Smooth muscle cell (in vitro differentiated cells): ENCODE data around the gene CRACR2B. TPM values are rescaled to one million over a fixed set of nuclear protein-coding genes. Genes with fewer than 3 reads are reported as not detected.

Source experiments
- DNase-seq: peaks from one replicate; lab custom pipeline; 2025; ENCODE audit not compliant: unreplicated experiment; lab: John Stamatoyannopoulos, UW
- H2AFZ ChIP-seq: fragments of 200-600 bp; sonication (generic); 2 replicates; pipeline ENCODE4 v1.6.0; 2016; ENCODE audit warnings: antibody characterized with exemption, low read depth, mild to moderate bottlenecking
- H3F3A ChIP-seq: fragments of 200-600 bp; sonication (generic); 2 replicates; pipeline ENCODE4 v1.6.0; 2017; ENCODE audit warnings: antibody characterized with exemption, low read depth
- H3K27ac ChIP-seq: fragments of 200-600 bp; sonication (generic); 2 replicates; pipeline ENCODE4 v1.5.1; 2016; ENCODE audit warnings: low read depth, mild to moderate bottlenecking
- H3K27me3 ChIP-seq: fragments of 200-600 bp; sonication (generic); 2 replicates; pipeline ENCODE4 v1.6.1; 2016; ENCODE audit warnings: low read depth, mild to moderate bottlenecking
- H3K36me3 ChIP-seq: fragments of 200-600 bp; sonication (generic); 2 replicates; pipeline ENCODE4 v1.5.1; 2016; ENCODE audit warnings: low read depth
- H3K4me1 ChIP-seq: fragments of 200-600 bp; sonication (generic); 2 replicates; pipeline ENCODE4 v1.5.1; 2016; ENCODE audit warnings: low read depth
- H3K4me2 ChIP-seq: fragments of 200-600 bp; sonication (generic); 2 replicates; pipeline ENCODE4 v1.6.0; 2016; ENCODE audit warnings: mild to moderate bottlenecking
- H3K4me3 ChIP-seq: fragments of 200-600 bp; sonication (generic); 2 replicates; pipeline ENCODE4 v1.5.1; 2016; ENCODE audit warnings: mild to moderate bottlenecking
- H3K79me2 ChIP-seq: fragments of 200-600 bp; sonication (generic); 2 replicates; pipeline ENCODE4 v1.6.0; 2016; ENCODE audit warnings: low read depth, mild to moderate bottlenecking
- H3K9ac ChIP-seq: fragments of 200-600 bp; sonication (generic); 2 replicates; pipeline ENCODE4 v1.6.0; 2016; ENCODE audit warnings: low read depth
- H3K9me3 ChIP-seq: fragments of 200-600 bp; sonication (generic); replicated peaks from 2 replicates; pipeline ENCODE4 v1.5.1; 2016; ENCODE audit warnings: low read depth
- H4K20me1 ChIP-seq: fragments of 200-600 bp; sonication (generic); 2 replicates; pipeline ENCODE4 v1.6.0; 2016; ENCODE audit warnings: low read depth
- WGBS: methylation state at CpG from one replicate; pipeline ENCODE4 v1.1.7; 2016; ENCODE audit warnings: low lambda C conversion rate; 5-methylcytosine and 5-hydroxymethylcytosine counted together
- polyA plus RNA-seq: library from polyadenylated mRNA; unstranded; fragments of >200 nt; fragmentation: Nextera tagmentation; extraction: Ambion mirVana; gene quantifications from 2 replicates; pipeline ENCODE4 v1.2.1, GENCODE V29; 2016
- total RNA-seq: library from RNA; depleted of rRNA; stranded (reverse); fragments of >200 nt; gene quantifications from 2 replicates; pipeline ENCODE4 v1.2.3, GENCODE V29; 2014
- TF ChIP-seq, protein P1 (sequence below): fragments of 200-600 bp; sonication (generic); IDR thresholded peaks from 2 replicates; pipeline ENCODE4 v1.5.1; 2017; ENCODE audit warnings: borderline replicate concordance, mild to moderate bottlenecking, antibody characterized with exemption; ENCODE audit not compliant: insufficient read depth, poor library complexity, severe bottlenecking

CRACR2B gene
- total and polyA plus RNA-seq, 2 experiments from 2014 or later: 0.10 to 0.36 TPM

- H3K27ac ChIP-seq: no peak overlapping the region
- DNase-seq: no peak
- no peak overlapping the region for H2AFZ ChIP-seq
- TF ChIP-seq, protein P1, sequence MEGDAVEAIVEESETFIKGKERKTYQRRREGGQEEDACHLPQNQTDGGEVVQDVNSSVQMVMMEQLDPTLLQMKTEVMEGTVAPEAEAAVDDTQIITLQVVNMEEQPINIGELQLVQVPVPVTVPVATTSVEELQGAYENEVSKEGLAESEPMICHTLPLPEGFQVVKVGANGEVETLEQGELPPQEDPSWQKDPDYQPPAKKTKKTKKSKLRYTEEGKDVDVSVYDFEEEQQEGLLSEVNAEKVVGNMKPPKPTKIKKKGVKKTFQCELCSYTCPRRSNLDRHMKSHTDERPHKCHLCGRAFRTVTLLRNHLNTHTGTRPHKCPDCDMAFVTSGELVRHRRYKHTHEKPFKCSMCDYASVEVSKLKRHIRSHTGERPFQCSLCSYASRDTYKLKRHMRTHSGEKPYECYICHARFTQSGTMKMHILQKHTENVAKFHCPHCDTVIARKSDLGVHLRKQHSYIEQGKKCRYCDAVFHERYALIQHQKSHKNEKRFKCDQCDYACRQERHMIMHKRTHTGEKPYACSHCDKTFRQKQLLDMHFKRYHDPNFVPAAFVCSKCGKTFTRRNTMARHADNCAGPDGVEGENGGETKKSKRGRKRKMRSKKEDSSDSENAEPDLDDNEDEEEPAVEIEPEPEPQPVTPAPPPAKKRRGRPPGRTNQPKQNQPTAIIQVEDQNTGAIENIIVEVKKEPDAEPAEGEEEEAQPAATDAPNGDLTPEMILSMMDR: no peak
- peaks cover 50% of the 10 kb centered on the region for H4K20me1 ChIP-seq
- no peaks in the 10 kb centered on the region for H3K36me3 ChIP-seq
- peak overlapping the region; percentile 85 for H3K4me2 ChIP-seq
- peaks cover 59% of the 10 kb centered on the region for H3K27me3 ChIP-seq
- H3K9ac ChIP-seq: no peak overlapping the region
- WGBS: 3% methylated on average over 58 of the region's 78 CpGs
- H3K79me2 ChIP-seq: peaks cover 17% of the 10 kb centered on the region
- H3K9me3 ChIP-seq: no peaks in the 10 kb centered on the region
- peaks cover 44% of the 10 kb centered on the region for H3K4me1 ChIP-seq
- H3K4me3 ChIP-seq: peak overlapping the region; percentile 43
- H3F3A ChIP-seq: peaks cover 10% of the 10 kb centered on the region
These were observed 2.8 kb downstream of the CRACR2B start for GRCh38 chr11:830295-831117.

DNA sequence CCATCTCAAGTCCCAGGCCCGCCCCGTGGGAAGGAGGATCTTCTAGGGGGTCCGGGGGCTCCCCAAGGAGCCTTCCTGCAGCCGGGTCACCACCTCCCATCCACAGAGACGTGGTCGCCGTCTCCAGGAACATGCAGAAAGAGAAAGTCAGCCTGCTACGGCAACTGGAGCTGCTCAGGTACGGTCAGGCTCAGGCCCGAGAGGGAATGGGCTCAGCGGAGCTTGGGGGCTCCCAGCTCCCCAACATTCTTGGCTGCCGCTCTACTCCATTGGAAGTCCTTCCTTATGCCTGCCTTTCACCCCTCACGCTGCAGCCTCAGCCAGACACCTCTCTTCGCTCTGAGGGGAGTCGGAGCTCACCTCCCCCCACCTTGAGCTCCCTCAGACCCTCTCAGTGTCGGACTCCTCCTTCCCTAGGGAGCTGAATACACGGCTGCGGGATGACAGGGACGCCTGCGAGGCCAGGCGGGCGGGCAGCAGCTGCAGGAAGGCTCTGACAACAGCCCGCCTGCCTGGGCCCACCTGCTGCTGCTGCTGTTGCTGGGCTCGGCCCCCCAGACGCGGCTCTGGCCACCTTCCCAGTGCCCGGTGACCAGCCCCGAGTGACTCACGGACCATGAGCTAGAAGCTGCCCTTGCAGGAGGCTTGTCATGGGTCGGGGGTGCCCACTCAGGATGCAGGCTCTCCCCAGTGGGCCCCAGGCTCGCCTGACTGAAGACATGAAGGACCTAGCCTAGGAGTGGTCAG, 3.6 kb downstream of the CRACR2B start:
- no peak for DNase-seq
- Histone ChIP-seq H3K9me3 (no peaks in the 10 kb centered on the region), H3K27me3 (peaks cover 51% of the 10 kb centered on the region), H3K4me2 (peak overlapping the region; percentile 95), H3K4me1 (peaks cover 44% of the 10 kb centered on the region), H4K20me1 (peaks cover 57% of the 10 kb centered on the region), H3K4me3 (no peak overlapping the region), H3K9ac (no peak overlapping the region), H3F3A (peaks cover 10% of the 10 kb centered on the region), H3K79me2 (peaks cover 23% of the 10 kb centered on the region), H2AFZ (no peak overlapping the region), H3K36me3 (no peaks in the 10 kb centered on the region), H3K27ac (no peak overlapping the region)
- TF ChIP-seq, protein P1: no peak
- 43% methylated on average over 30 of the region's 31 CpGs for WGBS

DNA sequence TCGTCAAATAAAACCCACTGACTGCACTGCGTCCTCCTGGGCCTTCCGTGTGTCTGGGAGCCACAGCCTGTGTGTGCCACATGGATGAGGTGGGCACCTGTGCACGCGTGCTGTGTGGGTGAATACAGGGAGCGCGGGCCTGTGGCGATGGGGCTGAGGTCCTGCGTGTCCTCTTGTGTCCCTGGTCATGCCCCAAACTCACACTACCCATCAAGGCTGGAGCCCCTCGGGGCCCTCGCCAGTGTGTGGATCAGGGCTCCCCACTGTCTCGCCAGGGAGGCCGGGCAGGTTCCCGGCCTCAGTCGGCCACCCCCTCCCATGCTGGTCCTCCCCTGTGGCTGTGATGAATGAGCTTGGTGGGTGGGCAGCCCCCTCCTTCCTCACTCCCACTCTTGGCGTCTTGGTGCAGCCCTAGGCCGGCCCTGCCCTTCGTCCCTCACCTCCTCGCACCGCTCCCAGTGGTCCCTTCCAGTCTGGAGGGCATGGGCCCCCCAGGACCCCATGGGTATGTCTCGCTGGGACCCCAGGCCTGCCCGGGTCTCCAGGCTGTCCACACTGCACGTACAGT, 4.3 kb downstream of the CRACR2B start:
- TF ChIP-seq, protein P1: no peak
- Histone ChIP-seq H3F3A (peaks cover 10% of the 10 kb centered on the region), H3K27me3 (peaks cover 43% of the 10 kb centered on the region), H4K20me1 (peaks cover 65% of the 10 kb centered on the region), H3K4me3 (peak overlapping the region; percentile 73), H2AFZ (no peak overlapping the region), H3K27ac (no peak overlapping the region), H3K4me1 (peaks cover 44% of the 10 kb centered on the region), H3K9me3 (no peaks in the 10 kb centered on the region), H3K4me2 (peak overlapping the region; percentile 95), H3K79me2 (peaks cover 28% of the 10 kb centered on the region), H3K36me3 (no peaks in the 10 kb centered on the region), H3K9ac (peak overlapping the region; percentile 28)
- 61% methylated on average over 22 of the region's 23 CpGs for WGBS
- DNase-seq: no peak
